GM21723 (cell line): Measurements from ENCODE around the gene WNT6.
A peak's percentile ranks its signal among the peaks of the same experiment; 100 is the strongest.

Experiments used
- ATAC-seq: cut with Tn5 transposase; IDR thresholded peaks from one replicate; pipeline ENCODE4 v1.9.1; 2021; ENCODE audit warnings: mild to moderate bottlenecking, moderate library complexity; ENCODE audit not compliant: unreplicated experiment

WNT6 gene

GRCh38 chr2:218892693-218893348, 33.2 kb downstream of the WNT6 start:
- ATAC-seq, result peak; percentile 44

- ATAC-seq, result no peak
Observed at GRCh38 chr2:218893349-218894150, 33.9 kb downstream of the WNT6 start.

GRCh38 chr2:218894151-218894879, 34.7 kb downstream of the WNT6 start:
- ATAC-seq, result no peak

GRCh38 chr2:218894880-218895157, 35.2 kb downstream of the WNT6 start:
- ATAC-seq, result no peak

GRCh38 chr2:218895326-218895725, 35.7 kb downstream of the WNT6 start:
- ATAC-seq, result no peak

- ATAC-seq, result peak; percentile 14
Observed at GRCh38 chr2:218895759-218896500, 36.3 kb downstream of the WNT6 start.

GRCh38 chr2:218896501-218897393, 37.1 kb downstream of the WNT6 start:
- peak; percentile 58 for ATAC-seq

GRCh38 chr2:218897394-218898108, 37.9 kb downstream of the WNT6 start:
- ATAC-seq, result no peak

- ATAC-seq, result peak; percentile 43
Observed at GRCh38 chr2:218898109-218898878, 38.7 kb downstream of the WNT6 start.

- ATAC-seq, result no peak
Observed at GRCh38 chr2:218899147-218899546, 39.5 kb downstream of the WNT6 start.

- no peak for ATAC-seq
Observed at GRCh38 chr2:218902427-218902826, 42.8 kb downstream of the WNT6 start.

- no peak for ATAC-seq
Observed at GRCh38 chr2:218904176-218904575, 44.6 kb downstream of the WNT6 start.

- peak; percentile 95 for ATAC-seq
Observed at GRCh38 chr2:218908721-218909619, 49.4 kb downstream of the WNT6 start.

GRCh38 chr2:218910741-218911140, 51.1 kb downstream of the WNT6 start:
- no peak for ATAC-seq

- ATAC-seq, result no peak
Observed at GRCh38 chr2:218920504-218920903, 60.9 kb downstream of the WNT6 start.
